Stimulated activated CD4-positive, alpha-beta T cell treated with anti-CD3 and anti-CD28 coated beads, Interleukin-1b, Interleukin-23, amount 100 ng/mL, for 24 hours (primary cell): ENCODE data around the gene ACRV1.
"Not testable (repeated sequence)": the region's sequence is repeated elsewhere in the genome, so short reads cannot be mapped to it uniquely, and the experiment has no call there.

ENCODE experiments used
- DNase-seq, 4 experiments: peaks; one replicate each; pipeline ENCODE4 v3.0.0-alpha.2; 2020; ENCODE audit warnings: low read depth in 4 of 4, low spot score in 1 of 4

ACRV1 gene, protein sequence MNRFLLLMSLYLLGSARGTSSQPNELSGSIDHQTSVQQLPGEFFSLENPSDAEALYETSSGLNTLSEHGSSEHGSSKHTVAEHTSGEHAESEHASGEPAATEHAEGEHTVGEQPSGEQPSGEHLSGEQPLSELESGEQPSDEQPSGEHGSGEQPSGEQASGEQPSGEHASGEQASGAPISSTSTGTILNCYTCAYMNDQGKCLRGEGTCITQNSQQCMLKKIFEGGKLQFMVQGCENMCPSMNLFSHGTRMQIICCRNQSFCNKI

DNA sequence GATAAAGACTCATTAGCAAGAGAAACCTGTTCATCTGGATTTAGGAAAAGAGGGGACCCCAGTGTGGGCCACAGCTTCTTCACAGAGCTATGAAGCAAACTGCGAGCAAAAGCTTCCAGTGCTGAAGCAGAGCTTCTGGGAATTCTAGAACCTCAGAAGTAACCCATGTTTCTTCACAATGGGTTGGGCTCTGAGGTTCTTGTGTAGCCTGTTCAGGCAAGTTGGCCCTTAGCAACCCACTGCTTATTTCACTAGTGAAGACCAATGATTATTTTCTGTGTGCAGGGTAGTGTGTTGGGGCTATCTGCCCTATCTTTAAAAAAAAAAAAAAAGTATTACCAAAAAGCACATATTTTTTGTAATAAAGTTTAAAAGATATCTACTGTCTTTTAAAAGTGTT is at the start of gene ACRV1:
Gene ACRV1 (minus strand): TSS at position 101 of the 400 bp plus-strand sequence. CDS start 67 bp downstream, at position 34.
- DNase-seq, result no peak

DNA sequence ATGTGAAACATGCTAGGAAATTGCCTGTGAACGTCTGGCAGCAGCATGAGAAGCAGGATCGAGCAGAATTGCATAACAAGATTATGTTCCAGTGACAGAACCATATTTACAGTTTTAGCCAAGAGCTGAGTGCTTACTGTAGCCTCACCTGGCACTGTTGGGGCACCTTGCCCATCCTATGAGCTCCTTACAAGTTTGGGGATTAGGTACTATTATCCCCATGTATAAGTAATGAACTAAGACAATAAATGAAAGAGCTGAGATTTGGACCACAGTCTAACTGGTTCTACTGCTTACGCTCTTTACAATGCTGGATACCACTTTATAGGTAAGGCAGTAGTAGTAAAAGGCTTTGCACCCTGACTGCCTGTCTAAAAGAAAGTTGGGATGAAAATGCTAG is 48.3 kb upstream of the ACRV1 start:
- no peak for DNase-seq

DNA sequence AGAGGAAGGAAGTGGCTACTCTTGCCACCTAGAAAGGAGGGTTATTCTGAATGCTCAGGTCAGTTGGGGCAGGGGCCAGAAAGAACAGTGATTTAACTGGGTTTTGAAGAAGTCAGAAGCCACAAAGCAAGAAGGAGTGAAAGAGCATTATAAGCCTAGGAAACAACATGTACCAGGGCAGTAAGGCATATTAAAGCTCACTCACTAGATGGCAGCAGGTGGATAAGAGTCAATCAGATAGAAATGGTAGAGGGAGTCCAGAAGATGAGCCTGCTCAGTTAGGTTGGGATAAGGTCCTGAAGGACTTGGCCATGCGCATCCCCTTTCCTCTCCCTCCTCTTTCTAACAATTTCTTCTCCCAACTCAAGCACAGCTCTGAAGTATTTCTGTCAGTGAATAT is 43.5 kb upstream of the ACRV1 start:
- DNase-seq, result no peak

DNA sequence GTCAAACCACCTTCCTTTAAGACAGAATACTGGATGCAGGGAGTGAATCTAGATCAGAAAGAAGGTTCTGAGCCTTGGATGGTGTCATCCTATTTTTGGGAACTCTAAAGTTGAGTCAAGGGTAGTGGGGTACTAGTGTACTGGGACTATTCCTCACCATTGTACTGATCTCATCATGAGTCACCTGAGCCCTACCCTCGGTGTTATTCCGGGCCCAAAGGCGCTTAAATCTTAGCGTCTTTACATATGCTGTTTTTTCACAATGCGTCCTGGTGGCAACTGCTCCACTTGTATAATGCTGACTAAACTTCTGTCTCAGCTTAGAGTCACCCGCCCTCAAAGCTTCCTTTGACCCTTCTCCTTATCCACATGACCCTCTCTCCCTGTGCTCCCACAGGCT is 40.1 kb upstream of the ACRV1 start:
- no peak for DNase-seq

DNA sequence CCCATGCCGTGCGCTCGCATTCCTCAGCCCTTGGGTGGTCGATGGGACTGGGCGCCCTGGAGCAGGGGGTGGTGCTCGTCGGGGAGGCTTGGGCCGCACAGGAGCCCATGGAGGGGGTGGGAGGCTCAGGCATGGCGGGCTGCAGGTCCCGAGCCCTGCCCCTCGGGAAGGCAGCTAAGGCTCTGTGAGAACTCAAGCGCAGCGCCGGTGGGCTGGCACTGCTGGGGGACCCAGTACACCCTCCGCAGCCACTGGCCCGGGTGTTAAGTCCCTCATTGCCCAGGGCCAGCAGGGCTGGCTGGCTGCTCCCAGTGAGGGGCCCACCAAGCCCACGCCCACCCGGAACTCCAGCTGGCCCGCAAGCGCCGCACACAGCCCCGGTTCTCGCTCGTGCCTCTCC is 24.0 kb upstream of the ACRV1 start:
- DNase-seq, result not testable (repeated sequence)

DNA sequence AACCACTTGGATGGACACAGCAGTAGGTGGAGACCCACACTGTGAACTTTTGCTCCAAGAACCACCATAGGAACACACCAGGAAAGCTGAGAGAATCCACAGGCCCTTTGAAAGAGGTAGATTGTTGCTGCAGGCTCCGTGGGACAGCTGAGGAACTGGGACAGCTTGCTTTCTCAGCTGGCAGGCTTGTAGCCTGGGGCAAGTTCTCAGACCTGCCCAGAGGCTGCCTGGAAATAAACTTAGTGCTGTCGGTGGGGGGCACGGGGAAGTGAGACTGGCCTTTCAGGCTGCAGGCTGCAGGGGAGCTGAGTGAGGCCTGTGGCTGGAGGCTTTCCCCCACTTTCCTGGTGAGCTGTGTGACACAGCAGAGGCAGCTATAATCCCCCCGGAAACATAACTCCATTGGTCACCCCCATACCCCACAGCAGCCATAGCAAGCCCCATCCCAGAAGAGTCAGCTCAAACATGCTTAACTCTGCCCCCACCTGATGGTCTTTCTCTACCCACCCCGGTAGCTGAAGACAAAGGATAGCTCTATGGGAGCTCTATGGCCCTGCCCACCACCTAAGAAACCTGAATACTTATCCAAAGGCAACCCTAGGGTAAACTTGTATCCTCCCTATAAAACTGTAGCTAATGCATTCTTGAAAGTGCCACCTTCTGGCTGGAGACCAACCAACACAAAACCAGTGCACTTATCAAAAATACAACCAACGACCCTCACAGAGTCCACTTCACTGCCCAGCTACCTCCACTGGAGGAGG is 21.4 kb upstream of the ACRV1 start:
- no peak for DNase-seq

DNA sequence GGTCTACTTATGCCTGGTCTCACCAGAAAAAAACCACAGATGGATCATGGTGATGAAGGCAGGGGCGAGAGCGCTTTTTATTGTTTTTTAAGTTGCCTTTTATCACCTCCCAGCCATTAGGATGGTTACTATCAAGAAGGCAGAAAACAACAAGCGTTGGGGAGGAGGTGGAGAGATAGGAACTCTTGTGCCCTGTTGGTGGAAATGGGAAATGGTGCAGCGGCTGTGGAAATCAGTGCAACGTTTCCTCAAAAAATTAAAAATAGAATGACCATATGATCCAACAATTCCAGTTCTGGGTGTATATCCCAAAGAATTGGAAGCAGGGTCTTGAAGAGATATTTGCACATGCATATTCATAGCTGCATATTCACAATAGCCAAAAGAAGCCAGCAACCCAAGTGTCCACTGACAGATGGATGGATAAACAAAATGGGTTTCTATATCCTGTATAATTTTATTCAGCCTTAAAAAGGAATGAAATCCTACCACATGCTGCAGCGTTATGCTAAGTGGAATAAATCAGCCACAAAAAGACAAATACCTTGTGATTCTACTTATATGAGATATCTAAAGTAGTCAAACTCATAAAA is 20.5 kb upstream of the ACRV1 start:
- no peak for DNase-seq

DNA sequence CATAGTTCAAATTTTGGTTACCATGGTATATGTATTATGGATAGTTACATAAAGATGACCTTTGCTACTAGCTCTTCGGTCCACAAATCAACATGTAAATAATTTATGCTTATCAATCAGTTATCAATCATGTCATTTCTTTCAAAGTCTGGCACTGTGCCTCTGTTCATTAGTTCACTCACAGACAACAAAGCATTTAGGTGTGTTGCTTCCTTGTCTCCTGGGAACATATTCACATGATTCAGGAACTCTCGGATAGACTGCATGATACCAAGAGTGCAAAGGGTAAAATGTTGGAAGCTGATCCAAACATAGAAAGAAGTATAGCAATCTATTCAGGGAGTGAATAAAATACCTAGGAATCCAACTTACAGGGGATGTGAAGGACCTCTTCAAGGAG is 14.3 kb upstream of the ACRV1 start:
- DNase-seq, result no peak

DNA sequence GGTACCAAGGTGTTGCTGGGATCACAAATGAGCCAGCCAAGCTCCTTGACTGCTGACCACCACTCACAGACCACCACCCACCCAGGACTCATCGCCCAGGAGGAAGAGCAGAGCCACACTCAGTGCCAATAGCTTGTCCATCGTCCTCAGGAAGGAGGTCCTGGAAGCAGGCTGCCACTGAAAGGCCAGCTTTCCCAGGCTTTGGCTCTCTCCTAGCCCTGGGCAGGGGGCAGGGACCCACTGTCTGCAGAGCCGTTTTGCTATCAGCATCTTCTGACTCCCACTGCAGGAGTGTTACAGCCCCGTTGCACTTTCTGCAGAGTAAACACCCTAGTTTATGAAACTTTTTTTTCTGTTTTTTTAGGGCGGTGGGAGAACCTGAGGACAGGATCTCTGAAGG is 12.2 kb upstream of the ACRV1 start:
- no peak for DNase-seq

DNA sequence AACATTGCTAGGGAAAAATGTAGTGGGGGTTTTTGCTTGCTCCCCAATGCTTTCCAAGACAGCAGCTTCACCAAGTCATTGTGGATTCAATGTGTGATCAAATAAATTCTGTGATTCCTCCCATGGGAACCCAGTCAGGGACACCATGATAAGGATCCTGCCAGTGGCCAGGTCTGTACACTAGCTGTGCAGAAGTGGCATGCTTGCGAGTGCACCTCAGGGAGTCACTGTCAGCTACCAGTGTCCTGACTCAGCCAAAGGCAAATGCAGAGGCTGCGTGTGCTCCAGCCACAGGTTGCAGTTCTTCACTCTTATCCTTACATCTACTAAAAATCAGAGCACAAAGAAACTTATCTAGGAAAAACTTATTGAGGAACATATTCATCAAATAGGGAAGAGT is 9.4 kb upstream of the ACRV1 start:
- DNase-seq, result no peak

DNA sequence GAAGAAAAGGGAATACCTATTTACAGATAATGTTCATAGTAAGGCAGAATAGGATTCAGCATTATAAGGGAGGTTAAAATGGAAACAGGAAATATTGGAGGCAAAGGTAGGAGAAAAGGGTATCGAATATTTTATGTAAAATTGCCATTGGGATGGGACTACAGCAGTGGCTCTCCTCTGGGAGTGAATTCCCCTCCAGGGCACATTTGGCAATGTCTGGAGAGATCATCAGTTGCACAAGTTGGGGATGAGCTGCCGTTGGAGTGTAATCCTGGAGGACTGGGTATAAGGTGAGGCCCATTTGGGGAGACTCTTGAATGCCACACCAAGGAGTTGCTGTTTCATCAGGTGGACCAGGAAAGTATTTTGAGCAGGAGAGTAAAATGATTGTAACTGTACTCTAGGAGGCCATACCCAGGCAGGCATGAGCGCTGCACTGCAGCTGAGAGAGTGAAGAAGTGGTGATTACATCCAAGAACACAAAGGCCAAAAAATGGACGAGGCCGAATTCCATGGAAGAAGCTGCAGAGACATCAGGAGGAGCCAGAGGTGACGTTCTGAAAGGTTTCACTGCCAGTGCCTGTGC is 8.7 kb upstream of the ACRV1 start:
- no peak for DNase-seq

DNA sequence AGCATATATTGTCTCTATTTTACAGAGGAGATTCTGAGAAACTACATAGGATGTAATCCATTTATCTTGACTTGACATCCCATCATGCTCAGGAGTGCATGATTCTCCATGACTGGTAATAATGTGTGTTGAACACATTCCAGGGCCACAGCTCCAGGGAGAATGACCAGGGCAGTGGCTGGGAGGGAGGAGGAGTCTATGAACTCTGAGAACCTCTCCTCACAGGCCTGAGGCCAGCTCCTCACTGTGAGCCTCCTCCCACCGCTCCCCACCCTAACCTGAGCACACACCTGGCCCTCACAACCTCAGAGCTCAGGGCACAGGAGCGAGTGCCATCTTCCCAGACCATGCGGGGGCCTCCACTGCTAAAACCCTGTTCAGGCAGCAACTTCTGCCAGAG is 8.0 kb upstream of the ACRV1 start:
- DNase-seq, result no peak

DNA sequence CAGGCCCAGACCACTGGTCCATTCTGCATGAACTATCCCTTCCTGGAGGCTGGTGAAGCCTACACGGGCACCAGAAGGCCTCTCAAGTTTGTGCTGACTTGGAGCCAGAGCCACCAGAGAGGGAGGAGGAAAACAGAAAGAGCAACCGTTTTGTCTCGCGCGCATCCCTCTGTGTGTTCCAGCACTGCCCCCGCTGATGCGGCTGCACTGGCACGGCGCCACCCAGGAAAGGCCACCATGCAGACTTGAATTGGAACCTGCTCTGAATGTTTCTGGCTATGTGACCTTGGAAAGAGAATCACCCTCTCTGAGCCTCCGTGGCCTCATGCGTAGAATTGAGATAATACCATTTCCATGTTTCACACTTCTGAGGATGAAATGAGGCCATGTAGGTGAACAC is 7.4 kb upstream of the ACRV1 start:
- DNase-seq, result no peak

DNA sequence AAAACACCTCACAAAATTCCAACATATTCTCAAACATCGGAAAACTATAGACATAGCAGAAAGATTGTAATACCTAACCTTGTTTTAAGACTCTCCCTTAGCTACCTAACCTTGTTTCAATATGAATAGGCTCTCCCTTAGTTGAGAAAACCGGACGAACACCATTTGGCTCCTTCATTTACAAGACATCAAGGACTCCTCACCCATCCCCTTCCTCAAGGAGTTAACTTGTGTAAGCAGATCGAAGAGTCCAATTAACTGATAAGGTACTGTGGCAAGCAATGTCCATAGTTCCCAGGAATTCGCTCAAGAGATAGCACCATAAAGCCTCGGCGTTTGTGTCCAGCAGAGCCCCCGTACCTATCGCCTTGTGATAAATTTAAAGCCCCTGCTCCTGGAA is 4.6 kb upstream of the ACRV1 start:
- no peak for DNase-seq

DNA sequence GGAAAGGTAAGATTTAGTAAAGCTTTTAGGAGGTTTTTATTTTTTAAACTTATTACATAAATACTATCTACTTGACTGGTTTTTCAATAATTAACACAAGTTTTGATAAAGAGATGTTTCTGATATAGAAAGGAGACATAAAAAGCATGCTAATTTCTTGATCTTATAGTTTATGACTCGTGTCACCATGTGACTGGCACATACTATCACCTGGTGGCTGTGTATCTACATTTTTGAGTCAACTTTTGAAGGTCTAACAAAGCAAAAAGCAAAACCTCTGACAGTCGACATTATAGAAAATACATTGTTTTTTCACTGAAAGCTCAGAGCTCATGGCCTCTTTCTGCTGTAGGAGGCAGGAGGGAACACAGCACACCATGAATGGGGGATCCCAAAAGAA is 810 bp downstream of the ACRV1 start:
- no peak for DNase-seq

DNA sequence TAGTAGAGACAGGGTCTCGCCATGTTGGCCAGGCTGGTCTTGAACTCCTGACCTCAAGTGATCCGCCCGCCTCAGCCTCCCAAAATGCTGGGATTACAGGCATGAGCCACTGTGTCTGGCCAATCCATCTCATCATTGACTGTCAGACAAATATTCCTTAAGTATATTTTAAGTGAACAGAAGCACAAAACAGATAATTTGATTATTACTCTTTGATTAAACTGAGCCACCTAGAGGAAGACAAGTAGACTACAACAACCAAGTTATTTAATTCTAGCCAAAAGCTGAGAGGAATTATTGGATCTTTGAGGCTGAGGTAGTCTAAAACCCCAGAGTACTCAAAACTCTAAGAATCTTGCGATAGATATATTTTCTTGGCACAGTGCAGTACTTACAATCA is 1.2 kb downstream of the ACRV1 start:
- no peak for DNase-seq

DNA sequence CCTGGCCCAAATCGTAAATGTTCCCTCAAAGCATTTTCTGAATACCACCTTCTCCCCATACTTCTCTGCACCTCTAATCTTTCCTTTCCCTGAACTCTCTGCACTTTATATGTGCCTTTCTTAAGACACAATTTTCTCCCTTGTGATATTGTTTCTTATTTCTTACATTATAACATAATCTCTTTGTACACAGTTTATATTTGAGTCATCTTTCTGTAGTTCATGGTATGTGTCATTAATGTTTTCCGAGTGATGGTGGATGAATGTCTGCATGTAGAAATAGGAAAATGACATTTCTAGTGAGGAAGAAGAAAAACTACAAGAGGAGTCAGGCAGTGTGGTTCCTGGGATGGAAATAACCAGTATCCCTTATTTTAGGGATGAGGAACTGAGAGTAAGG is 5.5 kb downstream of the ACRV1 start:
- DNase-seq, result no peak

DNA sequence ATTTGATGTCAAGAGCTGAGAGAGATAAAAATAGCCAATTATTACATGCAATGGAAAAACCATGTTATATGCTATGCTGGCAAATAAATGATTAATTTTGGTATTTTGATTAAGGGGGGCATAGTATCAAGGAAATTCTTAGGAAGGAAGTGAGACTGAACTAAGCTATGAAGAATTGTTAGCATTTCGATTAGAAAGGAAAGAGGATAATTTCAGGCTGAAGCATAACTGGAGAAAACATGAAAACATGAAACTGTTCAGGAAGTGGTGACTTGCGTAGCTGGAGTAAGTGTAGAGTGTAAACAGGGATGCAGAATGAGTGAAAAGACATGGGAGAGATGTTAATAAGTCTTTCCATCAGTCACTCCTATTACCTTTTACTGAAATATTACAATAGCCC is 6.4 kb downstream of the ACRV1 start:
- no peak for DNase-seq

DNA sequence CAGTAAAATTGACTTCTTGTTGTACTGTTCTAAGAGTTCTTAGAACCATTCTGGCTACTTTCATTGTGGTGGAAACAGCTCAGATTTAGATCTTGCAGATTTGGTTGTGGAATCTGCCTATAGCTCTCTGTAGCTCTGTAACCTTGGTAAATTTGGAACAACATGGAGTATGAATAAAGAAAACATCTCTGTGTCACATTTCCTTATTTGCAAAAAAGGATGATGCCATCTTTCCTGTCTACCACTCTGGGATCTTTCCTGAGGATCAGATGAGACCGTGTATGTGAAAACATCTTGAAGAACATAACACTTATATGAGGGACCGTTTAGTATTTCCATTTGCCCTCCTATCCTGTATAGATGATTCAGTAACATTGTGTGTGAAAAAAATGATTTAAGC is 9.1 kb downstream of the ACRV1 start:
- DNase-seq, result no peak

DNA sequence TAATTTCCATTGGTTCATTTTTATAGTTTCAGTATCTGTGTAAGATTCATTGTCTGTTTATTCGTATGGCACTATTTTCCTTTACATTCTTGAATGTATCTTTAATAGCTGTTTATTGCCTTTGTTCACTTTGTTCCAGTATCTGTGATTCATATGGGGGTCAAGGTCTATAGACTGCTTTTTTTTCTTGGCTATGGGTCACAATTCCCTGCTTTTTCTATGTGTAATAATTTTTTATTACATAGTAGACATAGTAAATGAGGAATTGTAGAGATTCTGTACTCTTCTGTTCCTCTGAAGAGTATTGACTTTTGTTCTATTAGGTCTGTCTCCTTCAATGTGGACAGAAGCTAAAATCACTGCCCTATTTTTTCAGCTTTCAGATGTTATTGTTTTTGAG is 10.5 kb downstream of the ACRV1 start:
- DNase-seq, result no peak

DNA sequence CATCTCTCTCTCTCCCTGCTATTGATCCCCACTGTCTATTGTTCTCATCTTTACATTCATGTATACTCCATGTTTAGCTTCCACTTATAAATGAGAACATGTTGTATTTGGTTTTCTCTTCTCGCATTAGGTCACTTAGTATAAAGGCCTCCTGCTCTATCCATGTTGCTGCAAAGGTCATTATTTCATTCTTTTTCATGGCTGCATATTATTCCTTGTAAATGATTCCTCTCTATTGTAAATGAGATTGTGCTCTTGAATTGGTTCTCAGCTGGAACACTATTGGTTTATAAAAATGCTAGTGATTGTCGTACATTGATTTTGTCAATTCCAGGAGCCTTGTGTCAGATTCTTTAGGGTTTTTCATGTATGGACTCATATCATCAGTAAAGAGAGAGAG is 13.5 kb downstream of the ACRV1 start:
- DNase-seq, result no peak

DNA sequence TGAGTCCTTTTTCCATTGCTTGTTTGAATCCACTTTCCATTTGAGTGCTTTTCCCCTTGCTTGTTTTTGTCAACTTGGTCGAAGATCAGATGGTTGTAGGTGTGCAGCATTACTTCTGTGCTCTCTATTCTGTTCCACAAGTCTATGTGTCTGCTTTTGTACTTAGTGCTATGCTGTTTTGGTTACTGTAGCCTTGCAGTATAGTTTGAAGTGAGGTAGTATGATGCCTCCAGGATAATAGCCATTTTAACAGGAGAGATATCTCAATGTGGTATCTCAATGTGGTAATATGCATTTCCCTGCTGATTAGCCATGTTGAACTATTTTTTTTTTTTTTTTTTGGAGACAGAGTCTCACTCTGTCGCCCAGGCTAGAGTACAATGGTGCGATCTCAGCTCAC is 16.7 kb downstream of the ACRV1 start:
- no peak for DNase-seq
